Keratinocyte (primary cell): Measurements from ENCODE around the gene RAET1E.

Source experiments
- EZH2 ChIP-seq: IDR thresholded peaks from one replicate; pipeline ENCODE4 v1.6.1; 2012; ENCODE audit warnings: inconsistent platforms, mild to moderate bottlenecking, low read length, moderate library complexity
- TF ChIP-seq, protein P1 (sequence below), 3 experiments: IDR thresholded peaks in 1 of 3; conservative IDR thresholded peaks in 1 of 3; optimal IDR thresholded peaks in 1 of 3; 2 replicates in 2 of 3; 3 replicates in 1 of 3; pipeline versions ENCODE3 to v1.5.1; 2011; ENCODE audit warnings: low read length in 3 of 3, mild to moderate bottlenecking in 3 of 3, moderate library complexity in 2 of 3, control low read depth in 1 of 3, inconsistent platforms in 1 of 3; ENCODE audit not compliant: insufficient read depth in 2 of 3; ENCODE audit errors: extremely low read depth in 1 of 3

DNA sequence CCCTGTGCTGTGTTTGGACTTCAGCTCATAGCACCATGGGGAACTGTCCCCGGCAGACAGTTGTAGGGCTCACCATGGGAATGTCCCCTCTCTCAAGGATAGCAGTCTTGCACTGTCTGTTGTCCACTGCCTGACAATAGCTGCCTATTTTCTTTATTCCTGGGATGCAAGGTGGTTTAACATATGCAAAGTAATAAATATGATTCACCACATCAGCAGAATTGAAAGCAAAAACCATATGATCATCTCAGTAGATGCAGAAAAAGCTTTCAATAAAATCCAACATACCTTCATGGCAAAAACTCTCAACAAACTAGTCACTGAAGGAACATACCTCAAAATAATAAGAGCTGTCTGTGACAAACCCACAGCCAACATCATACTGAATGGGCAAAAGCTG, 20.3 kb downstream of the RAET1E start:
- TF ChIP-seq EZH2 = no peak
- TF ChIP-seq, protein P1, sequence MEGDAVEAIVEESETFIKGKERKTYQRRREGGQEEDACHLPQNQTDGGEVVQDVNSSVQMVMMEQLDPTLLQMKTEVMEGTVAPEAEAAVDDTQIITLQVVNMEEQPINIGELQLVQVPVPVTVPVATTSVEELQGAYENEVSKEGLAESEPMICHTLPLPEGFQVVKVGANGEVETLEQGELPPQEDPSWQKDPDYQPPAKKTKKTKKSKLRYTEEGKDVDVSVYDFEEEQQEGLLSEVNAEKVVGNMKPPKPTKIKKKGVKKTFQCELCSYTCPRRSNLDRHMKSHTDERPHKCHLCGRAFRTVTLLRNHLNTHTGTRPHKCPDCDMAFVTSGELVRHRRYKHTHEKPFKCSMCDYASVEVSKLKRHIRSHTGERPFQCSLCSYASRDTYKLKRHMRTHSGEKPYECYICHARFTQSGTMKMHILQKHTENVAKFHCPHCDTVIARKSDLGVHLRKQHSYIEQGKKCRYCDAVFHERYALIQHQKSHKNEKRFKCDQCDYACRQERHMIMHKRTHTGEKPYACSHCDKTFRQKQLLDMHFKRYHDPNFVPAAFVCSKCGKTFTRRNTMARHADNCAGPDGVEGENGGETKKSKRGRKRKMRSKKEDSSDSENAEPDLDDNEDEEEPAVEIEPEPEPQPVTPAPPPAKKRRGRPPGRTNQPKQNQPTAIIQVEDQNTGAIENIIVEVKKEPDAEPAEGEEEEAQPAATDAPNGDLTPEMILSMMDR (optimal IDR thresholded peaks at IDR 0.05 in 1 of 3, IDR thresholded peaks at IDR 0.05 in 1 of 3, conservative IDR thresholded peaks at IDR 0.05 in 1 of 3; ENCODE audit: extremely low read depth in 1 of 3, insufficient read depth in 2 of 3, low read length in 3 of 3) = no peak
